Esophagus muscularis mucosa (tissue), 4 donors: ENCODE measurements around the gene METTL26. TPM values are rescaled to one million over a fixed set of nuclear protein-coding genes. Genes with fewer than 3 reads are reported as not detected.

Source experiments
- DNase-seq: peaks from one replicate; pipeline ENCODE4 v3.0.0-alpha.2; 2017; ENCODE audit errors: extremely low spot score
- H3K27ac ChIP-seq, 4 donors: fragments of 200-600 bp; sonication (generic); replicated peaks in 1 of 4; 1 replicate in 3 of 4; 2 replicates in 1 of 4; pipeline ENCODE4 v1.5.1; 2016 to 2019; ENCODE audit warnings: mild to moderate bottlenecking in 1 of 4
- H3K27me3 ChIP-seq, 4 donors: fragments of 200-600 bp; sonication (generic); one replicate each; pipeline versions ENCODE4 v1.5.1 to v1.6.0; 2016 to 2019
- H3K36me3 ChIP-seq, 4 donors: fragments of 200-600 bp; sonication (generic); one replicate each; pipeline ENCODE4 v1.5.1; 2016 to 2019
- H3K4me1 ChIP-seq, 4 donors: fragments of 200-600 bp; sonication (generic); one replicate each; pipeline ENCODE4 v1.5.1; 2016 to 2019
- H3K4me3 ChIP-seq, 4 donors: fragments of 200-600 bp; sonication (generic); 1 replicate in 2 of 4; 2 replicates in 2 of 4; pipeline ENCODE4 v1.5.1; 2016 to 2019; ENCODE audit warnings: mild to moderate bottlenecking in 4 of 4, moderate library complexity in 1 of 4
- H3K9me3 ChIP-seq, 4 donors: fragments of 200-600 bp; sonication (generic); 1 replicate in 3 of 4; 2 replicates in 1 of 4; pipeline ENCODE4 v1.5.1; 2016 to 2019
- EP300 ChIP-seq: sonication (generic); formaldehyde crosslinking; IDR thresholded peaks from one replicate; pipeline ENCODE4 v1.6.1; 2017; ENCODE audit warnings: antibody characterized with exemption
- POLR2A ChIP-seq: fragments of 450-650 bp; IDR thresholded peaks from one replicate; pipeline ENCODE4 v1.6.1; 2017; ENCODE audit warnings: antibody characterized with exemption, moderate library complexity, mild to moderate bottlenecking, low read depth
- POLR2AphosphoS5 ChIP-seq, 2 donors: sonication (generic); formaldehyde crosslinking; IDR thresholded peaks; one replicate each; pipeline ENCODE4 v1.6.1; 2017; ENCODE audit warnings: antibody characterized with exemption in 2 of 2
- WGBS: methylation state at CpG from one replicate; pipeline ENCODE4 v1.1.5; 2018; 5-methylcytosine and 5-hydroxymethylcytosine counted together
- intact Hi-C: fragments of 100-400 bp; cut with DNase I; formaldehyde crosslinking; loops from one replicate; pipeline ENCODE4 v1.15.1; 2023
- total RNA-seq, 4 donors: library from RNA; depleted of rRNA; stranded (reverse); fragments of >200 nt; gene quantifications; one replicate each; pipeline versions ENCODE4 v1.1.0 to v1.2.1, GENCODE V29; 2016
- TF ChIP-seq, protein P1 (sequence below), 3 experiments: fragments of 200-600 bp in 2 of 3; fragments of 450-650 bp in 1 of 3; sonication (generic) in 2 of 3; IDR thresholded peaks; one replicate each; pipeline ENCODE4 v1.5.1; 2017 to 2019; ENCODE audit warnings: antibody characterized with exemption in 3 of 3, mild to moderate bottlenecking in 2 of 3, moderate library complexity in 1 of 3

METTL26 gene
- total RNA-seq, 4 donors from 2014 or later, result 129 to 166 (median 142) TPM

DNA sequence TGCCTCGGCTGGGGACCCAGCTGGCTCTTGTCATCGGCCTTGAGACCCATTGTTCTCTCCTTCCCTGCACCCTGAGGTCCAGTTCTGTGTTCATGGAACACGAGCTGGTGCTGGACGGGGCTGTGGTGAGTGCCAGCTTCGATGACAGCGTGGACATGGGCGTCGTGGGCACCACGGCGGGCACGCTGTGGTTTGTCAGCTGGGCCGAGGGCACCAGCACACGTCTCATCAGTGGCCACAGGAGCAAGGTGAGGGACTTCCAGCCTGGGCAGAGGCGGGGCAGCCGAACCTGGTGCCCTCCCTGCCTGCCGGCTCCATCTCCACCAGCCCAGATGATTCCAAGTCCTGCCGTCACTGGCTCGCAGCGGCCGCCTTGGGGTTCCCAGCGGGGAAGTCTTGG is 26.5 kb upstream of the METTL26 start:
- intact Hi-C loops, result loop anchor here (5.0 kb wide), 1 partner anchor 85 kb away; no protein-coding TSS in a partner anchor
- DNase-seq, result no peak
- Histone ChIP-seq H3K27me3 (no peaks in the 10 kb centered on the region), H3K4me3 (no peak overlapping the region), H3K27ac (no peak overlapping the region), H3K9me3 (no peaks in the 10 kb centered on the region), H3K4me1 (peaks cover 15 to 32% (median 27%) of the 10 kb centered on the region in 4 donors), H3K36me3 (peaks cover 0 to 16% (median 12%) of the 10 kb centered on the region in 4 donors)
- WGBS, result 91% methylated on average over 16 of the region's 21 CpGs
- TF ChIP-seq POLR2AphosphoS5 (IDR thresholded peaks at IDR 0.05), result no peak

DNA sequence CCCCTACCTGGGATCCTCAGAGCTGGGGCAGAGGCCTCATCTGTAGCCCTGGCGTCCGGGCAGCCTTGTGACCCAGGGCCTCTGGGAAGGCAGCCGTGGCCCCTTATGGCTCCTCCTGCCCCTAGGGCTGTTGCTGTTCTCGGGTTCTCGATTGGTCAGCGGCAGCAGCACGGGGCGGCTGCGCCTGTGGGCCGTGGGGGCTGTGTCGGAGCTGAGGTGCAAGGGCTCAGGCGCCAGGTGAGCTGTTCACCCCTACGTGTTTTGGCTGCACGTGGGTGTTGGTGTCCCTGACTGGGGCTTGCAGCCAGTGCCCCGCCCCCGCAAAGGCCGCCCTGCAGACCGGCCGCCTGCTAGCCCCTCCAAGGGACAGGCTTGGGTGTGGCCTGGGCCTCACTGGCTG is 26.0 kb upstream of the METTL26 start:
- no peaks in the 10 kb centered on the region for H3K27me3 ChIP-seq
- H3K4me3 ChIP-seq, result no peak overlapping the region
- peaks cover 10 to 27% (median 22%) of the 10 kb centered on the region in 4 donors for H3K4me1 ChIP-seq
- H3K9me3 ChIP-seq, result no peaks in the 10 kb centered on the region
- TF ChIP-seq, protein P1, sequence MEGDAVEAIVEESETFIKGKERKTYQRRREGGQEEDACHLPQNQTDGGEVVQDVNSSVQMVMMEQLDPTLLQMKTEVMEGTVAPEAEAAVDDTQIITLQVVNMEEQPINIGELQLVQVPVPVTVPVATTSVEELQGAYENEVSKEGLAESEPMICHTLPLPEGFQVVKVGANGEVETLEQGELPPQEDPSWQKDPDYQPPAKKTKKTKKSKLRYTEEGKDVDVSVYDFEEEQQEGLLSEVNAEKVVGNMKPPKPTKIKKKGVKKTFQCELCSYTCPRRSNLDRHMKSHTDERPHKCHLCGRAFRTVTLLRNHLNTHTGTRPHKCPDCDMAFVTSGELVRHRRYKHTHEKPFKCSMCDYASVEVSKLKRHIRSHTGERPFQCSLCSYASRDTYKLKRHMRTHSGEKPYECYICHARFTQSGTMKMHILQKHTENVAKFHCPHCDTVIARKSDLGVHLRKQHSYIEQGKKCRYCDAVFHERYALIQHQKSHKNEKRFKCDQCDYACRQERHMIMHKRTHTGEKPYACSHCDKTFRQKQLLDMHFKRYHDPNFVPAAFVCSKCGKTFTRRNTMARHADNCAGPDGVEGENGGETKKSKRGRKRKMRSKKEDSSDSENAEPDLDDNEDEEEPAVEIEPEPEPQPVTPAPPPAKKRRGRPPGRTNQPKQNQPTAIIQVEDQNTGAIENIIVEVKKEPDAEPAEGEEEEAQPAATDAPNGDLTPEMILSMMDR (IDR thresholded peaks at IDR 0.05), result no peak
- no peak for TF ChIP-seq POLR2A
- TF ChIP-seq POLR2AphosphoS5 (IDR thresholded peaks at IDR 0.05), result no peak
- TF ChIP-seq EP300, result no peak
- 88% methylated on average over 16 of the region's 19 CpGs for WGBS
- no peak overlapping the region for H3K27ac ChIP-seq
- peaks cover 0 to 21% (median 15%) of the 10 kb centered on the region in 4 donors for H3K36me3 ChIP-seq
- intact Hi-C loops, result loop anchor here (5.0 kb wide), 1 partner anchor 85 kb away; no protein-coding TSS in a partner anchor
- no peak for DNase-seq

DNA sequence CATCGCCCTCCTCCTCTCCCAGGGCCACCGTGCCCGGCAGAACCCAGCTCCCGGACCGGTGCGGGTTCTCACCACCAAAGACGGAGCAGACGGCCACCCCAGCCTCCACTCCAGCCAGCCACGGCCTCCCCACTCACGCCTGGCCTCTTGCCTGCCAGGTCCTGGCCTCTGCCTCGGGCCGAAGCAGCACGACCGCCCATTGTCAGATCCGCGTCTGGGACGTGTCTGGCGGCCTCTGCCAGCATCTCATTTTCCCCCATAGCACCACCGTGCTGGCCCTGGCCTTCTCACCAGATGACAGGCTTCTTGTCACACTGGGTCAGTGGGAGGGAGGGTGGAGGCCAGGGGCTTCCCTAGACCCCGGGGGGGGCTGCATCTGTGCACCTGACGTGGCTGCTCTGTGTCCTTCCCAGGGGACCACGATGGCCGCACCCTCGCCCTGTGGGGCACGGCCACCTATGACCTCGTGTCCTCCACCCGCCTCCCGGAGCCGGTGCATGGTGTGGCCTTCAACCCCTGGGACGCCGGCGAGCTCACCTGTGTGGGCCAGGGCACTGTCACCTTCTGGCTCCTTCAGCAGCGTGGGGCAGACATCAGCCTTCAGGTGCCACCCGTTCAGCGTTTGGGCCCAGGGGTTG is 25.2 kb upstream of the METTL26 start:
- 16% methylated on average over 15 of the region's 35 CpGs for WGBS
- intact Hi-C loops, result loop anchor here (5.0 kb wide), 1 partner anchor 84 kb away; no protein-coding TSS in a partner anchor
- peak overlapping the region; percentile 40 to 49 (median 46) for H3K4me3 ChIP-seq

DNA sequence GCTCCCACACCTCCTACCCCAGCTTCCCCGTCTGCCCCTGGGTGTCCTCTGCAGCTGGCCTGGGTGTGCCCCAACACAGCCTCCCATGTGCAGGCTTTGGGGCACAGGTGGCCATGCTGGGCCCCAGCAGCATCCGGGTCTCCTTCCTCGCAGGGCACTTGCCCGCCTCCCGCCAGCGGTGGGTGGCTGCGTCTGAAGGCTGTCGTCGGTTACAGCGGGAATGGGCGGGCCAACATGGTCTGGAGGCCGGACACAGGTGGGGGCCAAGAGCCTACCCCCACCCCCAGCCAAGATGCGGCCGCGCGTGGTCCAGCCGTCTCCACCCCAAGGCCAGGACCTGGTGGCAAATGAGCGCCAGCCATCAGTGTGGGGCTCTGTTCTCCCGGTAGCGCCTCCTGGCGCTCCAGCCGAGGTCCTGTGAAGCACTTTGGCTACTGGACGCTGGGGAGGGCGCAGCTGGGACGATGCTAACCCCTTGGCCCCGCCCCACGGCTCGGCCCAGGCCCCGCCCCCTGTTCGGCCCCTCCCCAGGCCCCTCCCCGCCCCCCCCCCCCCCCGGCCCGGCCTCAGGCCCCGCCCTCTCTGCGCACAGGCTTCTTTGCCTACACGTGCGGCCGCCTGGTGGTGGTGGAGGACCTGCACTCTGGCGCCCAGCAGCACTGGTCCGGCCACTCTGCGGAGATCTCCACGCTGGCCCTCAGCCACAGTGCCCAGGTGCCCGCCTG is 24.5 kb upstream of the METTL26 start:
- no peak for TF ChIP-seq POLR2A
- peak; percentile 71 to 77 for TF ChIP-seq POLR2AphosphoS5 (IDR thresholded peaks at IDR 0.05)
- TF ChIP-seq, protein P1 (IDR thresholded peaks at IDR 0.05), result peak; percentile 54 to 69 (median 61)
- 17% methylated on average over 7 of the region's 43 CpGs for WGBS
- Histone ChIP-seq H3K4me1 (peaks cover 10 to 25% (median 20%) of the 10 kb centered on the region in 4 donors), H3K9me3 (no peaks in the 10 kb centered on the region), H3K36me3 (peaks cover 0 to 35% (median 24%) of the 10 kb centered on the region in 4 donors), H3K27ac (peak overlapping the region; percentile 81 to 85 (median 82)), H3K4me3 (peak overlapping the region; percentile 40 to 50 (median 48)), H3K27me3 (no peaks in the 10 kb centered on the region)
- intact Hi-C loops, result loop anchor here (5.0 kb wide), 1 partner anchor 83 kb away; no protein-coding TSS in a partner anchor
- peak; percentile 97 for DNase-seq

More for the DNA sequence above, 25.2 kb upstream of the METTL26 start:
- no peaks in the 10 kb centered on the region for H3K9me3 ChIP-seq
- H3K4me1 ChIP-seq, result peaks cover 10 to 25% (median 20%) of the 10 kb centered on the region in 4 donors
- no peak for DNase-seq
- no peaks in the 10 kb centered on the region for H3K27me3 ChIP-seq
- H3K36me3 ChIP-seq, result peaks cover 0 to 29% (median 21%) of the 10 kb centered on the region in 4 donors
- H3K27ac ChIP-seq, result peak overlapping the region; percentile 81 to 85 (median 82)
- TF ChIP-seq, protein P1 (IDR thresholded peaks at IDR 0.05), result peak in 1 of 3 experiments; percentile 6
- no peak for TF ChIP-seq POLR2AphosphoS5 (IDR thresholded peaks at IDR 0.05)

DNA sequence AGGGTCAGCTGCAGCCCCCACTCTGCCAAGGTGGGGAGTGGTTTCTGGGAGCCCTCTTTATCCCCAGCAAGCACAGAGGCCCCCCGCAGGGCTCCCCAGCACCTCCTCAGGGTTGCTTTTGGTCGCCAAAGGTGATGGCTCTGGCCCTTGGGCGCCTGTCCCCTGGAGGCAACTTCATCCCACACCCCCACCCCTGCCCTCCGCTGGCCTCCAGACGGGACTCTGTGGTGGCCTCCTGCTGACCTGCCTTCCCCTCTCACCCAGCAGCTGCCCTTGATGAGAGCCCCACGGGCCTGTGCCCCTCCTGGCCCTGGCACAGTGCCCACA is 24.0 kb upstream of the METTL26 start:
- Histone ChIP-seq H3K36me3 (peaks cover 0 to 40% (median 27%) of the 10 kb centered on the region in 4 donors), H3K4me1 (peaks cover 10 to 25% (median 20%) of the 10 kb centered on the region in 4 donors), H3K27ac (peak overlapping the region; percentile 81 to 85 (median 82)), H3K4me3 (peak overlapping the region; percentile 40 to 50 (median 48)), H3K27me3 (no peaks in the 10 kb centered on the region), H3K9me3 (no peaks in the 10 kb centered on the region)
- no peak for DNase-seq
- TF ChIP-seq POLR2AphosphoS5 (IDR thresholded peaks at IDR 0.05) (no peak), EP300 (no peak), POLR2A (no peak)
- TF ChIP-seq, protein P1 (IDR thresholded peaks at IDR 0.05), result no peak
- intact Hi-C loops, result loop anchor here (5.0 kb wide), 1 partner anchor 83 kb away; no protein-coding TSS in a partner anchor
- WGBS, result 65% methylated on average over 6 of the region's 6 CpGs
